K562 (cell line): ENCODE data around the gene MSRB2. TPM values are rescaled to one million over a fixed set of nuclear protein-coding genes. Genes with fewer than 3 reads are reported as not detected.

ENCODE experiments used
- ATAC-seq: fragments of 200-7000 bp; cut with Tn5 transposase; 3 replicates; pipeline ENCODE4 v1.9.1; 2020; ENCODE audit warnings: moderate library complexity
- BruUV-seq: library from RNA; stranded (reverse); fragments of 400-500 nt; replicated peaks from 2 replicates; lab custom pipeline; 2021; lab: Mats Ljungman, UMichigan
- CTCF ChIA-PET: fragments of 300-600 bp; formaldehyde crosslinking; extraction: SDS; loops from one replicate; lab custom pipeline; 2021; ENCODE audit warnings: low intra/inter-chr PET ratio; lab: Yijun Ruan, JAX
- POLR2A ChIA-PET: fragments of 300-600, 350-650 bp; sonication (Branson Sonifier 250); formaldehyde crosslinking; extraction: SDS; loops from one replicate; lab custom pipeline; 2021; ENCODE audit warnings: antibody characterized with exemption, inconsistent platforms; lab: Yijun Ruan, JAX
- DNase-seq, 4 experiments: peaks; one replicate each; pipeline versions ENCODE4 v3.0.0 to v3.0.0-alpha.2; 2011 to 2018; ENCODE audit warnings: low spot score in 3 of 4, mixed read lengths in 3 of 4; ENCODE audit errors: extremely low read depth in 1 of 4
- FAIRE-seq: peaks from 2 replicates; lab custom pipeline; 2011; peaks lifted over from hg19 to GRCh38; lab: Jason Lieb, UNC
- H2AFZ ChIP-seq: 2 replicates; pipeline ENCODE4 v1.6.0; 2011; ENCODE audit warnings: low read depth, low read length, control low read depth, inconsistent platforms
- H3K27ac ChIP-seq: fragments of 200-600 bp; 3 replicates; pipeline ENCODE4 v1.8.0; 2011; ENCODE audit warnings: low read depth, mild to moderate bottlenecking, control low read depth, inconsistent platforms, low read length, moderate library complexity, mixed read lengths; ENCODE audit errors: extremely low read depth
- H3K27me3 ChIP-seq, 2 experiments: fragments of 300-600 bp in 1 of 2; 2 replicates in 1 of 2; 3 replicates in 1 of 2; pipeline versions ENCODE4 v1.6.0 to v1.8.0; 2011; ENCODE audit warnings: inconsistent platforms in 2 of 2, low read length in 2 of 2, mild to moderate bottlenecking in 1 of 2, mixed read lengths in 1 of 2, moderate library complexity in 1 of 2; ENCODE audit not compliant: control insufficient read depth in 2 of 2, insufficient read depth in 2 of 2
- H3K36me3 ChIP-seq: fragments of 300-600 bp; 3 replicates; pipeline ENCODE4 v1.8.0; 2011; ENCODE audit warnings: mild to moderate bottlenecking, low read length, inconsistent platforms; ENCODE audit not compliant: control insufficient read depth, insufficient read depth
- H3K4me1 ChIP-seq, 2 experiments: fragments of 200-600 bp in 1 of 2; replicated peaks in 1 of 2; 2 replicates in 1 of 2; 3 replicates in 1 of 2; pipeline versions ENCODE4 v1.5.1 to v1.8.0; 2011; ENCODE audit warnings: inconsistent platforms in 2 of 2, low read length in 2 of 2, mild to moderate bottlenecking in 1 of 2, mixed read lengths in 1 of 2, moderate library complexity in 1 of 2; ENCODE audit not compliant: control insufficient read depth in 2 of 2, insufficient read depth in 2 of 2
- H3K4me2 ChIP-seq: 2 replicates; pipeline ENCODE4 v1.6.1; 2011; ENCODE audit warnings: low read length, control low read depth, inconsistent platforms, mixed read lengths; ENCODE audit not compliant: insufficient read depth
- H3K4me3 ChIP-seq: fragments of 200-600 bp; sonication (generic), shearing (Covaris generic); 2 replicates; pipeline ENCODE4 v1.5.1; 2016; ENCODE audit warnings: control low read depth, inconsistent platforms
- H3K79me2 ChIP-seq: fragments of 200-600 bp; 3 replicates; pipeline ENCODE4 v1.8.0; 2011; ENCODE audit warnings: low read length, inconsistent platforms; ENCODE audit not compliant: control insufficient read depth, insufficient read depth
- H3K9ac ChIP-seq, 2 experiments: 2 replicates each; pipeline versions ENCODE4 v1.6.0 to v1.6.1; 2011; ENCODE audit warnings: low read depth in 2 of 2, low read length in 2 of 2, control low read depth in 1 of 2, inconsistent platforms in 1 of 2, mild to moderate bottlenecking in 1 of 2, mixed read lengths in 1 of 2; ENCODE audit not compliant: insufficient read depth in 1 of 2
- H3K9me1 ChIP-seq: one replicate; pipeline ENCODE4 v1.6.0; 2011; ENCODE audit warnings: inconsistent platforms, mild to moderate bottlenecking, low read length, moderate library complexity; ENCODE audit not compliant: control insufficient read depth, insufficient read depth
- H3K9me3 ChIP-seq: replicated peaks from 2 replicates; pipeline ENCODE4 v1.5.1; 2011; ENCODE audit warnings: low read depth, low read length, inconsistent platforms; ENCODE audit not compliant: control insufficient read depth, insufficient read depth
- H4K20me1 ChIP-seq: replicated peaks from 2 replicates; pipeline ENCODE4 v1.6.1; 2011; ENCODE audit warnings: low read length, inconsistent platforms, mixed read lengths; ENCODE audit not compliant: control insufficient read depth, insufficient read depth
- KDM5B ChIP-seq: fragments of 200-600 bp; sonication (generic); IDR thresholded peaks from 2 replicates; pipeline ENCODE4 v1.6.1; 2012; ENCODE audit warnings: low read depth, mild to moderate bottlenecking, moderate library complexity, low read length, control low read depth, inconsistent platforms; ENCODE audit not compliant: insufficient replicate concordance
- PRMT5 ChIP-seq: sonication (generic); formaldehyde crosslinking; IDR thresholded peaks from 2 replicates; pipeline ENCODE4 v1.5.0; 2020; ENCODE audit warnings: missing genetic modification reagents
- RAD51 ChIP-seq: fragments of 450-650 bp; IDR thresholded peaks from 2 replicates; pipeline ENCODE4 v1.7.1; 2016; ENCODE audit warnings: low read depth, mild to moderate bottlenecking, borderline replicate concordance
- WGBS: fragments of 100-300 bp; shearing (Covaris generic); methylation state at CpG from one replicate; pipeline ENCODE4 v1.1.6; 2016; ENCODE audit warnings: low coverage, mixed read lengths; ENCODE audit not compliant: insufficient coverage; ENCODE audit errors: missing lambda C conversion rate; 5-methylcytosine and 5-hydroxymethylcytosine counted together
- in situ Hi-C: fragments of 300-500 bp; cut with MboI; formaldehyde crosslinking; loops from 4 replicates; pipeline ENCODE4 v1.15.0; 2018; ENCODE audit warnings: inconsistent platforms, mixed read lengths
- intact Hi-C: fragments of 100-400 bp; cut with micrococcal nuclease; formaldehyde crosslinking; loops from 2 replicates; pipeline ENCODE4 v1.14.2; 2022
- polyA plus RNA-seq, 8 experiments: library from polyadenylated mRNA; depleted of rRNA in 4 of 8; stranded (reverse) in 5 of 8; unstranded in 3 of 8; fragments of >200 nt; fragmentation: Nextera tagmentation in 2 of 8; fragmentation: Illumina TruSeq in 1 of 8; extraction: Ambion mirVana in 2 of 8; extraction: Trizol in 1 of 8; gene quantifications; 2 replicates each; pipeline versions ENCODE4 v1.2.1 to v1.2.3, GENCODE V29; 2011 to 2014; ENCODE audit warnings: inconsistent platforms in 1 of 8, missing spikeins in 1 of 8
- total RNA-seq, 7 experiments: library from RNA; depleted of rRNA in 6 of 7; stranded (reverse); fragments of >200 nt in 6 of 7; fragmentation: Illumina TruSeq in 2 of 7; extraction: Trizol in 2 of 7; gene quantifications; 2 replicates each; pipeline versions ENCODE4 v1.2.1 to v1.2.3, GENCODE V29; 2011 to 2021; ENCODE audit warnings: low replicate concordance in 1 of 7
- TF ChIP-seq, protein P1 (sequence below): fragments of 450-650 bp; IDR thresholded peaks from 2 replicates; pipeline ENCODE4 v1.6.1; 2016; ENCODE audit warnings: mild to moderate bottlenecking, moderate library complexity
- TF ChIP-seq, protein P2 (sequence below), 2 experiments: IDR thresholded peaks; 2 replicates each; pipeline ENCODE4 v1.6.1; 2011; ENCODE audit warnings: borderline replicate concordance in 1 of 2, control low read depth in 1 of 2, low read depth in 1 of 2, low read length in 1 of 2, mild to moderate bottlenecking in 1 of 2, mixed read lengths in 1 of 2, moderate library complexity in 1 of 2; ENCODE audit not compliant: insufficient read depth in 1 of 2, insufficient read length in 1 of 2, poor library complexity in 1 of 2, severe bottlenecking in 1 of 2; ENCODE audit errors: extremely low read depth in 1 of 2

The MSRB2 gene
- total and polyA plus RNA-seq, 9 of the 15 experiments (the other 6 are each of a cell fraction or from before 2014, with no cell fraction given): 1.5 to 22.3 (median 5.9) TPM

DNA sequence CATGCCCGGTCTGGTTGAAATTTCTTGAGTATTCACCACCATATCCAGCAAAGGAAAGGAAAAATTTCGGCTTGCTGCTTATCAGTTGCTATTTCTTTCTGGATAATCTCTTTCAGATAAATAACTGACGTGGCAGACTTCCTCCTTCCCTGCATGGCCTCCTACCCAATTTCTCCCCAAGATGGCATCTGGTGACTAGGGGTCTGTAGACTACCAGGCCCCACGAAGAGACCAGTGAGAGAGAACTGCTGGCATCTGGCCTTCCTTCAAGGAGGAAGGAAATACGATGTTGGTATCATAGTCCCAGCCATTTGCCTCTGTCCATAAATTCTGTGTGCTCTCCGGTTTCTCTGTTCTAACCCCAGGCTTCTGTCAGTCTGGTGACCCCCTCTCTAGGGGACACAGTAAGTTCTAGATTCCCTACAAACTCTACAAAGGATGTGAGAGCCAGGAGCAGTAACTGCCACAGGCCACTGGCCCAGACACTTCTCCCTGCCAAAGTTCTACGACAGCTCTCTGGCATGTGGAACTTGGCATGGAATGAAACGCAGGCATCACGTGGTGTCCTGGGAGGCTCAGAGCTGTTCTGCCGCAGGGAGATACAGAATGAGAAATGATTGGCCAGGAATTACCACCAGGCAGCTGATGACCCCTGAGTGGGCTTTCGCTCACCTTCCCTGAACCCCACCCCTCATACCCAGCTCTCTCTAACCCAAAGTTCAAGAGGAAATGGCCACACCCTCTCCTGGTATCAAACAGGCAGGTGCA is 30.0 kb upstream of the MSRB2 start:
- intact Hi-C loops: loop anchor here (5.0 kb wide), 2 partner anchors 203 to 1073 kb away; no protein-coding TSS in a partner anchor
- Histone ChIP-seq H3K79me2 (no peaks in the 10 kb centered on the region), H3K27me3 (no peaks in the 10 kb centered on the region), H3K4me1 (peaks cover 20 to 34% of the 10 kb centered on the region in 2 experiments), H3K9me3 (no peaks in the 10 kb centered on the region), H3K4me2 (peak overlapping the region; percentile 5; the same call in 1 of the 2 replicates), H4K20me1 (no peaks in the 10 kb centered on the region), H3K9ac (no peak overlapping the region; a peak in 1 of 4 replicates), H2AFZ (peak overlapping the region; percentile 66), H3K36me3 (no peaks in the 10 kb centered on the region), H3K27ac (no peak overlapping the region), H3K4me3 (no peak overlapping the region), H3K9me1 (no peaks in the 10 kb centered on the region)
- ATAC-seq (no peak), FAIRE-seq (no peak), DNase-seq (no peak)
- ChIA-PET CTCF (no interaction called here), POLR2A (interaction anchor here (1.0 to 1.9 kb wide), 3 partner anchors 9 to 353 kb away, joined by 4 to 5 read pairs (median 5); no protein-coding TSS in a partner anchor)
- no TSS peak for BruUV-seq
- in situ Hi-C loops: loop anchor here (10.0 kb wide), 2 partner anchors 491 to 1061 kb away; partner anchors contain the start of gene DNAJC1
- WGBS: 30% methylated on average over 11 of the region's 11 CpGs
- TF ChIP-seq RAD51 (peak; percentile 58; the same call in 1 of the 2 replicates), KDM5B (no peak), PRMT5 (CRISPR knock-in tag) (no peak)
- TF ChIP-seq, protein P1, sequence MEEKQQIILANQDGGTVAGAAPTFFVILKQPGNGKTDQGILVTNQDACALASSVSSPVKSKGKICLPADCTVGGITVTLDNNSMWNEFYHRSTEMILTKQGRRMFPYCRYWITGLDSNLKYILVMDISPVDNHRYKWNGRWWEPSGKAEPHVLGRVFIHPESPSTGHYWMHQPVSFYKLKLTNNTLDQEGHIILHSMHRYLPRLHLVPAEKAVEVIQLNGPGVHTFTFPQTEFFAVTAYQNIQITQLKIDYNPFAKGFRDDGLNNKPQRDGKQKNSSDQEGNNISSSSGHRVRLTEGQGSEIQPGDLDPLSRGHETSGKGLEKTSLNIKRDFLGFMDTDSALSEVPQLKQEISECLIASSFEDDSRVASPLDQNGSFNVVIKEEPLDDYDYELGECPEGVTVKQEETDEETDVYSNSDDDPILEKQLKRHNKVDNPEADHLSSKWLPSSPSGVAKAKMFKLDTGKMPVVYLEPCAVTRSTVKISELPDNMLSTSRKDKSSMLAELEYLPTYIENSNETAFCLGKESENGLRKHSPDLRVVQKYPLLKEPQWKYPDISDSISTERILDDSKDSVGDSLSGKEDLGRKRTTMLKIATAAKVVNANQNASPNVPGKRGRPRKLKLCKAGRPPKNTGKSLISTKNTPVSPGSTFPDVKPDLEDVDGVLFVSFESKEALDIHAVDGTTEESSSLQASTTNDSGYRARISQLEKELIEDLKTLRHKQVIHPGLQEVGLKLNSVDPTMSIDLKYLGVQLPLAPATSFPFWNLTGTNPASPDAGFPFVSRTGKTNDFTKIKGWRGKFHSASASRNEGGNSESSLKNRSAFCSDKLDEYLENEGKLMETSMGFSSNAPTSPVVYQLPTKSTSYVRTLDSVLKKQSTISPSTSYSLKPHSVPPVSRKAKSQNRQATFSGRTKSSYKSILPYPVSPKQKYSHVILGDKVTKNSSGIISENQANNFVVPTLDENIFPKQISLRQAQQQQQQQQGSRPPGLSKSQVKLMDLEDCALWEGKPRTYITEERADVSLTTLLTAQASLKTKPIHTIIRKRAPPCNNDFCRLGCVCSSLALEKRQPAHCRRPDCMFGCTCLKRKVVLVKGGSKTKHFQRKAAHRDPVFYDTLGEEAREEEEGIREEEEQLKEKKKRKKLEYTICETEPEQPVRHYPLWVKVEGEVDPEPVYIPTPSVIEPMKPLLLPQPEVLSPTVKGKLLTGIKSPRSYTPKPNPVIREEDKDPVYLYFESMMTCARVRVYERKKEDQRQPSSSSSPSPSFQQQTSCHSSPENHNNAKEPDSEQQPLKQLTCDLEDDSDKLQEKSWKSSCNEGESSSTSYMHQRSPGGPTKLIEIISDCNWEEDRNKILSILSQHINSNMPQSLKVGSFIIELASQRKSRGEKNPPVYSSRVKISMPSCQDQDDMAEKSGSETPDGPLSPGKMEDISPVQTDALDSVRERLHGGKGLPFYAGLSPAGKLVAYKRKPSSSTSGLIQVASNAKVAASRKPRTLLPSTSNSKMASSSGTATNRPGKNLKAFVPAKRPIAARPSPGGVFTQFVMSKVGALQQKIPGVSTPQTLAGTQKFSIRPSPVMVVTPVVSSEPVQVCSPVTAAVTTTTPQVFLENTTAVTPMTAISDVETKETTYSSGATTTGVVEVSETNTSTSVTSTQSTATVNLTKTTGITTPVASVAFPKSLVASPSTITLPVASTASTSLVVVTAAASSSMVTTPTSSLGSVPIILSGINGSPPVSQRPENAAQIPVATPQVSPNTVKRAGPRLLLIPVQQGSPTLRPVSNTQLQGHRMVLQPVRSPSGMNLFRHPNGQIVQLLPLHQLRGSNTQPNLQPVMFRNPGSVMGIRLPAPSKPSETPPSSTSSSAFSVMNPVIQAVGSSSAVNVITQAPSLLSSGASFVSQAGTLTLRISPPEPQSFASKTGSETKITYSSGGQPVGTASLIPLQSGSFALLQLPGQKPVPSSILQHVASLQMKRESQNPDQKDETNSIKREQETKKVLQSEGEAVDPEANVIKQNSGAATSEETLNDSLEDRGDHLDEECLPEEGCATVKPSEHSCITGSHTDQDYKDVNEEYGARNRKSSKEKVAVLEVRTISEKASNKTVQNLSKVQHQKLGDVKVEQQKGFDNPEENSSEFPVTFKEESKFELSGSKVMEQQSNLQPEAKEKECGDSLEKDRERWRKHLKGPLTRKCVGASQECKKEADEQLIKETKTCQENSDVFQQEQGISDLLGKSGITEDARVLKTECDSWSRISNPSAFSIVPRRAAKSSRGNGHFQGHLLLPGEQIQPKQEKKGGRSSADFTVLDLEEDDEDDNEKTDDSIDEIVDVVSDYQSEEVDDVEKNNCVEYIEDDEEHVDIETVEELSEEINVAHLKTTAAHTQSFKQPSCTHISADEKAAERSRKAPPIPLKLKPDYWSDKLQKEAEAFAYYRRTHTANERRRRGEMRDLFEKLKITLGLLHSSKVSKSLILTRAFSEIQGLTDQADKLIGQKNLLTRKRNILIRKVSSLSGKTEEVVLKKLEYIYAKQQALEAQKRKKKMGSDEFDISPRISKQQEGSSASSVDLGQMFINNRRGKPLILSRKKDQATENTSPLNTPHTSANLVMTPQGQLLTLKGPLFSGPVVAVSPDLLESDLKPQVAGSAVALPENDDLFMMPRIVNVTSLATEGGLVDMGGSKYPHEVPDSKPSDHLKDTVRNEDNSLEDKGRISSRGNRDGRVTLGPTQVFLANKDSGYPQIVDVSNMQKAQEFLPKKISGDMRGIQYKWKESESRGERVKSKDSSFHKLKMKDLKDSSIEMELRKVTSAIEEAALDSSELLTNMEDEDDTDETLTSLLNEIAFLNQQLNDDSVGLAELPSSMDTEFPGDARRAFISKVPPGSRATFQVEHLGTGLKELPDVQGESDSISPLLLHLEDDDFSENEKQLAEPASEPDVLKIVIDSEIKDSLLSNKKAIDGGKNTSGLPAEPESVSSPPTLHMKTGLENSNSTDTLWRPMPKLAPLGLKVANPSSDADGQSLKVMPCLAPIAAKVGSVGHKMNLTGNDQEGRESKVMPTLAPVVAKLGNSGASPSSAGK: peak; percentile 36
- TF ChIP-seq, protein P2, sequence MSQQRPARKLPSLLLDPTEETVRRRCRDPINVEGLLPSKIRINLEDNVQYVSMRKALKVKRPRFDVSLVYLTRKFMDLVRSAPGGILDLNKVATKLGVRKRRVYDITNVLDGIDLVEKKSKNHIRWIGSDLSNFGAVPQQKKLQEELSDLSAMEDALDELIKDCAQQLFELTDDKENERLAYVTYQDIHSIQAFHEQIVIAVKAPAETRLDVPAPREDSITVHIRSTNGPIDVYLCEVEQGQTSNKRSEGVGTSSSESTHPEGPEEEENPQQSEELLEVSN (IDR thresholded peaks at IDR 0.05; ENCODE audit: borderline replicate concordance in 1 of 2, extremely low read depth in 1 of 2, insufficient read depth in 1 of 2, insufficient read length in 1 of 2, low read depth in 1 of 2, low read length in 1 of 2, poor library complexity in 1 of 2, severe bottlenecking in 1 of 2): peak in 1 of 2 experiments; percentile 18
